Smooth muscle cell of trachea (primary cell): ENCODE measurements around the gene FAM72B. TPM values are rescaled to one million over a fixed set of nuclear protein-coding genes. Genes with fewer than 3 reads are reported as not detected.

ENCODE experiments used
- total RNA-seq: library from RNA; depleted of rRNA; stranded (reverse); fragments of >200 nt; gene quantifications from 2 replicates; pipeline ENCODE4 v1.2.1, GENCODE V29; 2014

The FAM72B gene
- 0.50 and 3.9 TPM in 2 replicates for total RNA-seq

GRCh38 chr1:121184290-121185127, at the start of gene FAM72B, which contains the start of gene SRGAP2C:
FAM72B (minus strand) TSS chr1:121184340; CDS start chr1:121183489, 851 bp downstream.
SRGAP2C (plus strand) TSS chr1:121184975; CDS start chr1:121187447, 2,472 bp downstream.

Other genes starting within 250 kb of the FAM72B start
- 21.2 and 39.7 TPM in 2 replicates for gene SRGAP2C, start 635 bp upstream of the FAM72B start, total RNA-seq